Measurements from ENCODE around the gene CFHR4. TPM values are rescaled to one million over a fixed set of nuclear protein-coding genes. Genes with fewer than 3 reads are reported as not detected.
"Not testable (repeated sequence)": the region's sequence is repeated elsewhere in the genome, so short reads cannot be mapped to it uniquely, and the experiment has no call there.

Gene CFHR4
- not detected in 2 replicates for total RNA-seq
- long read RNA-seq, result 0 reads

DNA sequence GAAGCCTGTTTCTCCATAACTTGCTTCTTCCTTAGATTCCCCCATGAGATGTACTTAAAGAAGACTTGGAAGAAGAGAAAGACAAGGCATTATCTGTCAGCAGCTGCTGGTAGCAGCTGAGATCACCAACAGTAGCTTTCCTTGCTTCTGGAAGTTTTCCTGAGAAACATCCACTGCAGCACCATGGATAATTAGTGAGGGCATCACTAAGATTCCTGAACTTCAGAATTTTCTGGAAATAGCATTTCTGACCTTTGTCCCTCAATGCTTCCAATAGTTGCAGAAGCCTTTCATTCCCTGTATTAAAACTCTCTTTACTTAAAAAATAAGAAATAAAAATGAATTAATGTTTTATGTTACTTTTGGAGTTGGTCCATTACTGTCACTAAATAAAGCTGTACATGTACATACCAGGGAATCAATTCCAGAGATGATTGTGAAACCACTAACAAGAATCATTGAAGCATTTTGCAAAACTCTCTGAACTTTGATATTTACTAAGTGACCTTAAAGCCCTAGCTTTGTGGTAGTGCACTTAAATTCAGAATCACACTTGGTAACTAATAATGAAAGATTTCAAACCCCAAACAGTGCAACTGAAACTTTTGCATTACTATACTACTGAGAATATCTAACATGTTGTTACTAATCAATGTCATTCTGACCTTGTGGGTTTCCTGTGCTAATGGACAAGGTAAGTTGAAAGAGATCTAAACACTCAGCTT lies at the start of gene CFHR4:
Gene CFHR4, plus strand, starts transcription at position 538 of the 725 bp plus-strand sequence. Its CDS starts 99 bp downstream, at position 637.
- no peaks in the 10 kb centered on the region for H3K36me3 Mint-ChIP-seq (ENCODE audit: insufficient read depth)
- no peak for DNase-seq (ENCODE audit: low spot score, unreplicated experiment)
- H3K27me3 Mint-ChIP-seq, result no peaks in the 10 kb centered on the region
- no peak within 1 kb of the TSS for H3K4me3 Mint-ChIP-seq (ENCODE audit: low read depth)
- no peak within 1 kb of the TSS for H3K27ac Mint-ChIP-seq
- H3K9me3 Mint-ChIP-seq (ENCODE audit: low read depth), result no peaks in the 10 kb centered on the region
- H3K4me1 Mint-ChIP-seq (ENCODE audit: low read depth), result no peaks in the 10 kb centered on the region
- TF ChIP-seq, protein P1, sequence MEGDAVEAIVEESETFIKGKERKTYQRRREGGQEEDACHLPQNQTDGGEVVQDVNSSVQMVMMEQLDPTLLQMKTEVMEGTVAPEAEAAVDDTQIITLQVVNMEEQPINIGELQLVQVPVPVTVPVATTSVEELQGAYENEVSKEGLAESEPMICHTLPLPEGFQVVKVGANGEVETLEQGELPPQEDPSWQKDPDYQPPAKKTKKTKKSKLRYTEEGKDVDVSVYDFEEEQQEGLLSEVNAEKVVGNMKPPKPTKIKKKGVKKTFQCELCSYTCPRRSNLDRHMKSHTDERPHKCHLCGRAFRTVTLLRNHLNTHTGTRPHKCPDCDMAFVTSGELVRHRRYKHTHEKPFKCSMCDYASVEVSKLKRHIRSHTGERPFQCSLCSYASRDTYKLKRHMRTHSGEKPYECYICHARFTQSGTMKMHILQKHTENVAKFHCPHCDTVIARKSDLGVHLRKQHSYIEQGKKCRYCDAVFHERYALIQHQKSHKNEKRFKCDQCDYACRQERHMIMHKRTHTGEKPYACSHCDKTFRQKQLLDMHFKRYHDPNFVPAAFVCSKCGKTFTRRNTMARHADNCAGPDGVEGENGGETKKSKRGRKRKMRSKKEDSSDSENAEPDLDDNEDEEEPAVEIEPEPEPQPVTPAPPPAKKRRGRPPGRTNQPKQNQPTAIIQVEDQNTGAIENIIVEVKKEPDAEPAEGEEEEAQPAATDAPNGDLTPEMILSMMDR (IDR thresholded peaks at IDR 0.05; ENCODE audit: unreplicated experiment), result no peak

DNA sequence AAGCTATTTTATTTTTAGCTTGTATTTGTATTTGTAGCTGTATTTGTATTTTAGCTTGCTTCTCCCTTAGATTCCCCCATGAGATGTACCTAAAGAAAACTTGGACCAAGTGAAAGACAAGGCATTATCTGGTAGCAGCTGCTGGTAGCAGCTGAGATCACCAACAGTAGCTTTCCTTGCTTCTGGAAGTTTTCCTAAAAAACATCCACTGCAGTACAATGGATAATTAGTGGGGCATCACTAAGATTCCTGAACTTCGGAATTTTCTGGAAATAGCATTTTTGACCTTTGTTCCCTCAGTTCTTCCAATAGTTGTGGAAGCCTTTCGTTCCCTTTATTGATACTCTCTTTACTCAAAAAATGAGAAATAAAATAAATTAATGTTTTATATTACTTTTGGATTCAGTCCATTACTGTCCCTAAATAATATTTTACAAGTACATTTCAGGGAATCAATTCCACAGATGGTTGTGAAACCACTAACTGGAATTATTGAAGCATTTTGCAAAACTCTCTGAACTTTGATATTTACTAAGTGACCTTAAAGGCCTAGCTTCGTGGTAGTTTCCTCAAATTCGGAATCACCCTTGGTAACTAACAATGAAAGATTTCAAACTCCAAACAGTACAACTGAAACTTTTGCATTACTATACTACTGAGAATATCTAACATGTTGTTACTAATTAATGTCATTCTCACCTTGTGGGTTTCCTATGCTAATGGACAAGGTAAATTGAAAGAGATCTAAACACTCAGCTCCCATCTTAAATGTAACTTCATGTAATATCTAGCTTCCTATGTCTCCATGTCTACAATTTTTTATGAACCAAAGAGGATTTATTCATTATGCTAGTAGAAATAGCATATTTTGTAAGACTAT lies 38.0 kb upstream of the CFHR4 start:
- DNase-seq (ENCODE audit: low spot score, unreplicated experiment); H3K27me3 Mint-ChIP-seq; H3K27ac Mint-ChIP-seq; H3K4me3 Mint-ChIP-seq (ENCODE audit: low read depth); H3K4me1 Mint-ChIP-seq (ENCODE audit: low read depth); H3K9me3 Mint-ChIP-seq (ENCODE audit: low read depth); H3K36me3 Mint-ChIP-seq (ENCODE audit: insufficient read depth): not testable (repeated sequence)

DNA sequence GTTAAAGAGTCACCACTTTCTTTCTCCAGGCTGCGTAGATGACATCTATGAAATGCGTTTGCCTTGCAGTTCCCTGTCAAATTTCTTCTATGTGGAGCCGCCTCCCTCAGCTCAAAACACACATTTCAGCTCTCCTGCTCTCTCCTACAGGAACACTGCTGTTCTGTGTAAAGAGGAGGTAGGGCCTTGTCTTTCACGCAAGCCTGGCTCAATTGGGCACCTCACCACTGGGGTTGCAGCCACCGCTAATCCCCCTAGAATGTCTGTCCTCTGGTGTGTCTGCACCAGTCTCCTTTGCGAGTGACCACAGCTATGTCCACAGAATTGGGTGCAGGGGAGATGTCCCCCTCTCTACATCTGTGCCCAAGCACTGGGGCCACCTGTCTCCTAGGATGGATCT lies 31.8 kb upstream of the CFHR4 start:
- H3K27me3 Mint-ChIP-seq, result peaks cover 6% of the 10 kb centered on the region
- H3K4me3 Mint-ChIP-seq (ENCODE audit: low read depth), result no peak overlapping the region
- no peaks in the 10 kb centered on the region for H3K36me3 Mint-ChIP-seq (ENCODE audit: insufficient read depth)
- H3K9me3 Mint-ChIP-seq (ENCODE audit: low read depth), result no peaks in the 10 kb centered on the region
- TF ChIP-seq, protein P1 (IDR thresholded peaks at IDR 0.05; ENCODE audit: unreplicated experiment), result no peak
- peak overlapping the region; percentile 49 for H3K27ac Mint-ChIP-seq
- H3K4me1 Mint-ChIP-seq (ENCODE audit: low read depth), result no peaks in the 10 kb centered on the region
- DNase-seq (ENCODE audit: low spot score, unreplicated experiment), result no peak

DNA sequence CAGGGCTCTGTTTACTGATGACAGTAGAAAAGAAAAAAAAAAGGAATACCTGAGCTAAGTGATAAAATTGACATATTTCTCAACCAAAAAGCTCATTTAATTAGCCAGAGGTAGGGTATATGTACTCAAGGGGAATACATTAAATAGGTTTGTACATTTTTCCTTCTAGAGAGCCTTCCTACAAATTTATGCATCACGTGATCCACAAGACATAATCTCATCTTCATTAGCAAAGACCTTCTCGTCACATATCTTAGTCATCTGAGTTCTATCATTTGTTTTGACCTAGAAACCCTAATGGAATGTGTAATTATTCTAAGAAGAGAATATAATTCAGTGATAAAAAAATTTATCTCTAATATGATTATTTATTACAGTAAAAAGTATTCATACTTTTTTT lies 30.7 kb upstream of the CFHR4 start:
- Mint-ChIP-seq H3K27me3 (peaks cover 12% of the 10 kb centered on the region), H3K27ac (no peak overlapping the region), H3K9me3 (ENCODE audit: low read depth) (no peaks in the 10 kb centered on the region), H3K4me1 (ENCODE audit: low read depth) (no peaks in the 10 kb centered on the region), H3K4me3 (ENCODE audit: low read depth) (no peak overlapping the region), H3K36me3 (ENCODE audit: insufficient read depth) (no peaks in the 10 kb centered on the region)
- TF ChIP-seq, protein P1 (IDR thresholded peaks at IDR 0.05; ENCODE audit: unreplicated experiment), result no peak
- no peak for DNase-seq (ENCODE audit: low spot score, unreplicated experiment)

DNA sequence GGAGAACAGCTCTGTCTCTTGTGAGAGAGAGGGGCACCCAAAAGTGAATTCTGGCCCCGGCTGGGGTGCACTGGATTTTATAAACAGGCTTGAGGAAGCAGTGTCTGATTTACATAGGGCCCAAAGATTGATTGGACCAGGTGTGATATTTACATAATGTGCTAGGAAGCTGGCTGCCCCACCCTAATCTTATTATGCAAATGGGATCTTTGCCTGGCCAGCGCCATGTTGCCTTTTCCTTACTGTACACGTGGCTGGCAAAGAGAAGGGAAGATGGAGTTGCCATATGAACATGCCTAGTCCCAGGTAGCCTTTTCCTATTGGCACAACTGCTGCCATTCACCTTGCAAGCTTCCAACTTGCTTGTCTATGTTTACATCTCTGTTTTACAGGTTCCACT lies 29.0 kb upstream of the CFHR4 start:
- no peaks in the 10 kb centered on the region for H3K36me3 Mint-ChIP-seq (ENCODE audit: insufficient read depth)
- TF ChIP-seq, protein P1 (IDR thresholded peaks at IDR 0.05; ENCODE audit: unreplicated experiment), result no peak

More for the DNA sequence above, 29.0 kb upstream of the CFHR4 start:
- H3K27me3 Mint-ChIP-seq, result peaks cover 19% of the 10 kb centered on the region
- DNase-seq (ENCODE audit: low spot score, unreplicated experiment), result no peak
- no peak overlapping the region for H3K27ac Mint-ChIP-seq
- H3K9me3 Mint-ChIP-seq (ENCODE audit: low read depth), result no peaks in the 10 kb centered on the region
- no peaks in the 10 kb centered on the region for H3K4me1 Mint-ChIP-seq (ENCODE audit: low read depth)
- no peak overlapping the region for H3K4me3 Mint-ChIP-seq (ENCODE audit: low read depth)

All from progenitor cell of endocrine pancreas (in vitro differentiated cells).